Measurements from ENCODE around the gene ZAR1L. TPM values are rescaled to one million over a fixed set of nuclear protein-coding genes. Genes with fewer than 3 reads are reported as not detected.

Gene ZAR1L
- total RNA-seq, 1 experiment from 2014 or later = not detected

- no peak for DNase-seq (ENCODE audit: low spot score)
Observed at GRCh38 chr13:32254916-32255723, 60.0 kb downstream of the ZAR1L start.

DNA sequence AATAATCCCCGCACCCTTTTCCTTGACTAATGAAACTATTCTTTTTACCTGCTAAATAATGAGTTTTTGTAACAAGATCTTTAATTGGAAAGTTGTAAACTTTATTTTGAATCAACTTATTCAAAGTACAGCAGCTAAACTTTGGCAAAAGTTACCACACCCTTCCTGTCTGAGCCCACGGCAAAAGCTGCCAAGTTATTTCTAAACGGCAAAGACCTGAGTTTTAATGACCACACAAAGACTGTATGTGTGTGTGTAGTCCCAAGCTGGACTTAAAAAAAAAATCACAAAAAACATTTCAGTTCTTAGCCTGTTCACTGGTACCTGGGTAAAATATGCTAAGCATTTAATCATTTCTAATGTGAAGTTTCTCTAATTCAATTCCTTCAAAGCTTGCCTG lies 60.7 kb downstream of the ZAR1L start:
- no peak for DNase-seq (ENCODE audit: low spot score)

GRCh38 chr13:32253911-32254399 lies 61.2 kb downstream of the ZAR1L start:
- DNase-seq (ENCODE audit: low spot score) = no peak

Other genes starting within 250 kb of the ZAR1L start
- 3.3 and 8.1 TPM in 2 replicates for gene BRCA2, start 145 bp upstream of the ZAR1L start, total RNA-seq (2014; rRNA removed; shearing (Covaris generic))
- 0.15 TPM in 1 of 2 replicates, not detected in the other for gene N4BP2L1, start 112.8 kb upstream of the ZAR1L start, total RNA-seq (2014; rRNA removed; shearing (Covaris generic))
- gene N4BP2L2, start 223.4 kb upstream of the ZAR1L start, total RNA-seq (2014; rRNA removed; shearing (Covaris generic)) = 14.2 and 26.6 TPM in 2 replicates

Data from H4 (cell line).